Fibroblast of the conjunctiva (primary cell): ENCODE data around the gene ELP6.
"Not testable (repeated sequence)": the region's sequence is repeated elsewhere in the genome, so short reads cannot be mapped to it uniquely, and the experiment has no call there.

Experiments used
- DNase-seq: peaks from one replicate; pipeline ENCODE4 v3.0.0-alpha.2; 2010; ENCODE audit warnings: low read depth

Gene ELP6

DNA sequence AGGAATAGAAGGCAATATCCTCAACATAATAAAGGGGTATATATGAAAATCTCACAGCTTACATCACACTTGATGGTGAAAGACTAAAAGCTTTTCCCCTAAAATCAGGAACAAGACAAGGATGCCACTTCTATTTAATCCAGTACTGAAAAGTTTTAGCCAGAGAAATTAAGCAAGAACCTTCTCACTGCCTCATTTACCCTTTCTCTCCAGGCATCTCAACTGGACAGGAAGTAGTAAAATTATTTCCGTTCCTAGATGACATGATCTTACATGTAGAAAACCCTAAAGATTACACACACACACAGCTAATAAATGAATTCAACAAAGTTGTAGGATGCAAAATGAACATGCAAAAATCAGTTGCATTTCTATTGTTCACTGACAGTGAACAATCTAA lies 48.9 kb downstream of the ELP6 start:
- no peak for DNase-seq

DNA sequence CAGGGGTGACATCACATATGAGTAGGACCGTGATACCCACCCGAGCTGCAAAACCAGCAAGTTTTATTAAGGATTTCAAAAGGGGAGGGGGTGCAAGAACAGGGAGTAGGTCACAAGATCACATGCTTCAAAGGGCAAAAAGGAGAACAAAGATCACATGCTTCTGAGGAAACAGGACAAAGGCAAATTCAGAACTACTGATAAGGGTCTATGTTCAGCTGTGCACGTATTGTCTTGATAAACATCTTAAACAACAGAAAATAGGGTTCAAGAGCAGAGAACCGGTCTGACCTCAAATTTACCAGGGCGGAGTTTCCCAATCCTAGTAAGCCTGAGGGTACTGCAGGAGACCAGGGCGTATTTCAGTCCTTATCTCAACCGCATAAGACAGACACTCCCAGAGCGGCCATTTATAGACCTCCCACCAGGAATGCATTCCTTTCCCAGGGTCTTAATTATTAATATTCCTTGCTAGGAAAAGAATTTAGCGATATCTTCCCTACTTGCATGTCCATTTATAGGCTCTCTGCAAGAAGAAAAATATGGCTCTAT lies 53.9 kb downstream of the ELP6 start:
- DNase-seq, result not testable (repeated sequence)

DNA sequence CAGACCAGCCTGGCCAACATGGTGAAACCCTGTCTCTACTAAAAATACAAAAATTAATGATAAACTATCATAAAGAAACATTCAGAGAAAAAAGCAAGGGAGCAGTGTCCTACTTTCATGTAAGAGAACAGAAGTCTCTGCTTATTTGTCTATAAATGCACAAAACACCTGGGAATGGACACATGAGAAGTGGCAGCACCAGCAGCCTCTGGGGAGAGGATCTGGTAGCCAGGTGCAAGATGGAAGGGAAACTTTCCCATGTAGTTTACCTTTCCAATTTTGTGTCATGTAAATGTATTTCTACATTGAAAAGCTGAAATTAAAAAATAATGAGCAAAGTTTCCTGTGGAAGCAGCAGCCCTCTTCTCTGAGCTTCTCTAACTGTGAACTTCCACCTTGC lies 56.5 kb downstream of the ELP6 start:
- no peak for DNase-seq

DNA sequence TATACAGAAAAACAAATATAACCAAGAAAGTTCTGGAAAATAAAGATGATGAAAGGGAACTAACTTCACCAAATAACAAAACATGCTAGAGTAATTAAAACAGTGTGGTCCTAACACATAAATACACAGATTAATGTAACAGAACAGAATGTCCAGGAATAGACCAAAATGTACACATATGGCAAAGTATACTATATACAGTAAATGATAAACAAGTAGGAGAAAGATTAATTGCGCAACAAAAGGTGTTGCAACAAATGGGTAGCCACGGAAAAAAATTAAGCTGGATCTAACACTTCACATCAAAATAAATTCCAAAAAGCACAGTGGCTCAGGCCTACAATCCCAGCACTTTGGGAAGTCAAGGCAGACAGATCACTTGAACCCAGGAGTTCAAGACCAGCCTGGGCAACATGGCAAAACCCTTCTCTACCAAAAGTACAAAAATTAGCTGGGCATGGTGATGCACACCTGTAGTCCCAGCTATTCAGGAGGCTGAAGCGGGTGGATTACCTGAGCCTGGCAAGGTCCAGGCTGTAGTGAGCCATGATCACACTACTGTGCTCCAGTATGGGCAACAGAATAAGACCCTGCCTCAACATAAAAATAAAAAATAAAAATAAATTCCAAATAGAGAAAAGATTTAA lies 57.6 kb downstream of the ELP6 start:
- peak; percentile 49 for DNase-seq

DNA sequence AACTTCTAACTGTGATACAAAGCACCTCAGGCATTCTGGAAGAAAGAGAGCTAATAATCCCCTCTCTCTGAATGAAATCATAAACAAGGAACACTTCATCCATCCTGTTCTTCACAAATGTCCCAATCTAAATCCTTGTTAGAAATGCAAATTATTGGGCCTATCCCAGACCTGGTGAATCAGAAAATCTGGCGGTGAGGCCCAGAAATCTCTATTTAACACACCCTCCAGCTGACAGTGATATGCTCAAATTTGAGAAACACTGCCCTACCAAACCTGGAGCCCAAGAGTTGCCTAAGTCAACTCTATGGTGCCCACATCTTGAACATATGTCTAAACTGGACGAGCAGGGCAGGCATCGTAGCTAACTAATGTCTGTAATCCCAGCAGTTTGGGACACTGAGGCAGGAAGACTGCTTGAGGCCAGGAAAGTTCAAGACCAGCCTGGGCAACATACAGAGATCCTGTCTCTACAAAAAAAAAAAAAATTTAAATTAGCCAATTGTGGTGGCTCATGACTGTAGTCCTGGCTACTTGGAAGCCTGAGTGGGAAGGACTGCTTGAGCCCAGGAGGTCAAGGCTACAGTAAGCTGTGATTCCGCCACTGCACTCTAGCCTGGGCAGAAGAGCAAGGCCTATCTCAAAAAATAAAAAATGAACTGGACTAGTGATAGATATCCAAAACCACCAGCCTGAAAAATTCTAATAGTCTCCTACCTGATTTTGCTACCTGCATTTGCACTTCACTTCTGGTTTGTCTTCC lies 60.9 kb downstream of the ELP6 start:
- no peak for DNase-seq
